ENCODE data around the gene TSPAN11. TPM values are rescaled to one million over a fixed set of nuclear protein-coding genes. Genes with fewer than 3 reads are reported as not detected.

TSPAN11 gene
- total RNA-seq, 4 donors from 2014 or later: 1.5 to 3.0 (median 2.9) TPM

DNA sequence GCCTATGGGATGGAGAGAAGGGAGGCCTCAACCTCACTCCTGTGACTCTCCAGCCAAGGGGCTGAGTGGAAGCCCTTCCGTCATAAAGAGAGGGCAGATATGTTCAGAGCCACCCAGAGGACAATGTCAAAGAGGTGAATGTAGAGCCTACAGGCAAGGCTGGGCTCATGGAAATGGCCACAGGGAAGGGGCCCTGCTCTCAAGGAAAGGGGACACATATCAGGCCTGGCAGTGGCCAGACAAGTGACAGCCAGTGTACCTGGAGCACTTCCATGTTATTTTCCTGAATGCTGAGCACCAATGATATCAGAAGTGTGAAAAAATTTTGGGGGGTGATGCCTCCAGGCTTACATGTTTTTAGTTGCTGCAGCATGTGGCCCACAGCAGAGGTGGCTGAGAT is 110.5 kb downstream of the TSPAN11 start:
- intact Hi-C loops (cut with DNase I; ENCODE audit: low total_unique reads): no loop called here
- no peak for DNase-seq
- no peak overlapping the region for H3K27ac ChIP-seq
- TF ChIP-seq, protein P1, sequence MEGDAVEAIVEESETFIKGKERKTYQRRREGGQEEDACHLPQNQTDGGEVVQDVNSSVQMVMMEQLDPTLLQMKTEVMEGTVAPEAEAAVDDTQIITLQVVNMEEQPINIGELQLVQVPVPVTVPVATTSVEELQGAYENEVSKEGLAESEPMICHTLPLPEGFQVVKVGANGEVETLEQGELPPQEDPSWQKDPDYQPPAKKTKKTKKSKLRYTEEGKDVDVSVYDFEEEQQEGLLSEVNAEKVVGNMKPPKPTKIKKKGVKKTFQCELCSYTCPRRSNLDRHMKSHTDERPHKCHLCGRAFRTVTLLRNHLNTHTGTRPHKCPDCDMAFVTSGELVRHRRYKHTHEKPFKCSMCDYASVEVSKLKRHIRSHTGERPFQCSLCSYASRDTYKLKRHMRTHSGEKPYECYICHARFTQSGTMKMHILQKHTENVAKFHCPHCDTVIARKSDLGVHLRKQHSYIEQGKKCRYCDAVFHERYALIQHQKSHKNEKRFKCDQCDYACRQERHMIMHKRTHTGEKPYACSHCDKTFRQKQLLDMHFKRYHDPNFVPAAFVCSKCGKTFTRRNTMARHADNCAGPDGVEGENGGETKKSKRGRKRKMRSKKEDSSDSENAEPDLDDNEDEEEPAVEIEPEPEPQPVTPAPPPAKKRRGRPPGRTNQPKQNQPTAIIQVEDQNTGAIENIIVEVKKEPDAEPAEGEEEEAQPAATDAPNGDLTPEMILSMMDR (IDR thresholded peaks at IDR 0.05): no peak
- TF ChIP-seq EP300 (IDR thresholded peaks at IDR 0.05; ENCODE audit: low read depth) (no peak), POLR2A (IDR thresholded peaks at IDR 0.05) (no peak), POLR2AphosphoS5 (IDR thresholded peaks at IDR 0.05) (no peak)
- no peaks in the 10 kb centered on the region for H3K4me1 ChIP-seq
- WGBS, 2 donors (ENCODE audit: low coverage in 1 of 2): 100% methylated on average over 1 of the region's 1 CpG; no CpG with 5 or more reads in 1 of the 2 donors
- H3K27me3 ChIP-seq: no peaks in the 10 kb centered on the region
- H3K4me3 ChIP-seq: no peak overlapping the region
- H3K9me3 ChIP-seq: no peaks in the 10 kb centered on the region
- H3K36me3 ChIP-seq: no peaks in the 10 kb centered on the region
- in situ Hi-C loops (cut with MboI; ENCODE audit: low pct_ligation_motif_present in 1 of 4, low pct_unique_long_range_greater_than_20kb in 1 of 4, low sequenced_read_pairs in 3 of 4): no loop called here

GRCh38 chr12:31037931-31038330 is 111.4 kb downstream of the TSPAN11 start:
- in situ Hi-C loops (cut with MboI; ENCODE audit: low pct_ligation_motif_present in 1 of 4, low pct_unique_long_range_greater_than_20kb in 1 of 4, low sequenced_read_pairs in 3 of 4): no loop called here
- H3K9me3 ChIP-seq: no peaks in the 10 kb centered on the region
- H3K27me3 ChIP-seq: no peaks in the 10 kb centered on the region
- intact Hi-C loops (cut with DNase I; ENCODE audit: low total_unique reads): no loop called here
- TF ChIP-seq POLR2A (IDR thresholded peaks at IDR 0.05): no peak
- H3K27ac ChIP-seq: no peak overlapping the region
- no peaks in the 10 kb centered on the region for H3K4me1 ChIP-seq
- 76 to 100% methylated on average over 1 to 2 of the region's 2 CpGs for WGBS, 2 donors (ENCODE audit: low coverage in 1 of 2)
- DNase-seq: no peak
- H3K36me3 ChIP-seq: no peaks in the 10 kb centered on the region
- no peak overlapping the region for H3K4me3 ChIP-seq

DNA sequence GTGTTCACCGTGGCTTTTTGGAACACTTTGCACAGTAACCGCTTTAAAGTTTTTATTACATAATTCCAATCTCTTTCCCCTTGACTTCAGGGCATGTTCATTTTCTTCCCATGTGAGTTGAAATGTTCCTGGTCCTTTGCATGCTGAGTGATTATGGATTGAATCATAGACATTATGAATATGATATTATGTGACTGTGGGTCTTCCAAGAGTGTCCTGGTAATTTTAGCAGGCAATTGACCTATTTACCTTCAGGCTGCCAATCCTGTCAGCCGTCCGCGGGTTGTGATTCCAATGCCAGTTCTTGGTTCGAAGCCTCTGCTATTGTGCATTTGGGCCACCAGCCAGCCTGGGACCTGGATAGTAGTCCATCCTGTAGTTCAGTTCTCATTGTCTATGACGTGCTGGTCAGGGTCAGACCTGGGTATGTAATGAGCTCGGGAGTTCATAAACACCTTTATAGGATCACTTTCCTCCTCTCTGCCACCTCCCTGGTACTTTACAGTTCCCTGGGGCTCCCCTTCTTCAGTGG is 114.6 kb downstream of the TSPAN11 start:
- 87 to 94% methylated on average over 2 to 8 of the region's 8 CpGs for WGBS, 2 donors (ENCODE audit: low coverage in 1 of 2)
- no peak for TF ChIP-seq POLR2AphosphoS5 (IDR thresholded peaks at IDR 0.05)
- TF ChIP-seq, protein P1 (IDR thresholded peaks at IDR 0.05): no peak
- TF ChIP-seq POLR2A (IDR thresholded peaks at IDR 0.05): no peak
- TF ChIP-seq EP300 (IDR thresholded peaks at IDR 0.05; ENCODE audit: low read depth): no peak
- Histone ChIP-seq H3K4me1 (no peaks in the 10 kb centered on the region), H3K36me3 (no peaks in the 10 kb centered on the region), H3K27ac (no peak overlapping the region), H3K4me3 (no peak overlapping the region), H3K27me3 (no peaks in the 10 kb centered on the region), H3K9me3 (no peaks in the 10 kb centered on the region)
- in situ Hi-C loops (cut with MboI; ENCODE audit: low pct_ligation_motif_present in 1 of 4, low pct_unique_long_range_greater_than_20kb in 1 of 4, low sequenced_read_pairs in 3 of 4) (no loop called here), intact Hi-C loops (cut with DNase I; ENCODE audit: low total_unique reads) (no loop called here)
- DNase-seq: no peak

Other genes with a start within 250 kb of the TSPAN11 start
- gene IPO8, start 230.9 kb upstream of the TSPAN11 start, total RNA-seq: 10 to 100 TPM; 35.2 to 73.9 (median 62.6) TPM
- 100 to 1,000 TPM in 1 of 4 donors, 10 to 100 TPM in 3; 24.7 to 322 (median 42.5) TPM for gene CAPRIN2, start 171.8 kb upstream of the TSPAN11 start, total RNA-seq
- gene DDX11, start 147.1 kb downstream of the TSPAN11 start, total RNA-seq: 100 to 1,000 TPM in 1 of 4 donors, 10 to 100 TPM in 3; 28.6 to 161 (median 46.5) TPM